GM12873 (cell line): ENCODE results near the gene PIGU.

Source experiments
- TF ChIP-seq, protein P1 (sequence below): IDR thresholded peaks from 2 replicates; pipeline ENCODE4 v1.5.1; 2012; ENCODE audit warnings: low read depth, mild to moderate bottlenecking, moderate library complexity, low read length, control low read depth; ENCODE audit not compliant: insufficient read depth; ENCODE audit errors: missing control alignments

Gene PIGU

DNA sequence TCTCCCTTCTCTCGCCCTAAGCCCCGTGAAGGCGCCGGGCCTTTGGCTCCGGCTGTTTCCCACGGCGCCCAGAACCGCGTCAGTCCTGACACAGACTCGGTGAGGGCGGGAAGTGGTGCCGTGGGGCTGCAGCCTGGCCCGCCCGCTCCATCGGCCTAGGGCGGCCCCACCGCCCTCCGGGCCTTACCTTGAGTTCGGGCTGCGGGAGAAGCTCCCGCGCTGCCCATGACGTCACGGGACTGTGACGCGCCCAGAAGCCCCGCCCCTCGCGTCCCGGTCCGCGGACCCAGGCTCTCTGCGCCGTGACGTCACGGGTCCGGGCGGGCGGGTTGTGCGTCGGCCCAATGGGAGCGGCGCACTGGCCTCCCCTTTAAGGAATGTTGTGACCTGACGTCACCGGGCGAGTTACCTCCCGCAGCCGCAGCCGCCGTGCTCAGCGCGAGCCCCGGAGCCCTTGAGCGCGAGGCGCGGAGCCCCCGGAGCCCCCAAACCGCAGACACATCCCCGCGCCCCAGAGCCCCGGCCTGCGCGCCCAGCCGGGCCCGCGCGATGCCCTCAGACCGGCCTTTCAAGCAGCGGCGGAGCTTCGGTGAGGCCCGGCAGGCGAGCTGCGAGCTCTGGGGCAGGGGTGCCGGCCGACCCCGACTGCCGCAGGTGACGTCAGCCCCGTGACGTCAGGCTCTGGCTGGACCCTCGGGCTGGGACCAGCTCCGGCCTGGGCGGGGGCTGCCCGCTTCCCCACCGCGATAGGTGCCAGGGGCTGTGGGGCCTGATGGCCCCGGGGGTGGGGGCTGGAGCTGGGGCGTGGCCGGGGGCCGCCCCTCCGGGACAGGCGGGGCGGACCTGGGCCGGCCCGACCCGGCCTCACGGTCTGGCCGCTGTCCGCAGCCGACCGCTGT, 118.3 kb downstream of the PIGU start, which contains the start of gene MAP1LC3A:
Gene MAP1LC3A, plus strand, starts transcription at position 399 of the 899 bp plus-strand sequence. Its CDS starts 151 bp downstream, at position 550.
- TF ChIP-seq, protein P1, sequence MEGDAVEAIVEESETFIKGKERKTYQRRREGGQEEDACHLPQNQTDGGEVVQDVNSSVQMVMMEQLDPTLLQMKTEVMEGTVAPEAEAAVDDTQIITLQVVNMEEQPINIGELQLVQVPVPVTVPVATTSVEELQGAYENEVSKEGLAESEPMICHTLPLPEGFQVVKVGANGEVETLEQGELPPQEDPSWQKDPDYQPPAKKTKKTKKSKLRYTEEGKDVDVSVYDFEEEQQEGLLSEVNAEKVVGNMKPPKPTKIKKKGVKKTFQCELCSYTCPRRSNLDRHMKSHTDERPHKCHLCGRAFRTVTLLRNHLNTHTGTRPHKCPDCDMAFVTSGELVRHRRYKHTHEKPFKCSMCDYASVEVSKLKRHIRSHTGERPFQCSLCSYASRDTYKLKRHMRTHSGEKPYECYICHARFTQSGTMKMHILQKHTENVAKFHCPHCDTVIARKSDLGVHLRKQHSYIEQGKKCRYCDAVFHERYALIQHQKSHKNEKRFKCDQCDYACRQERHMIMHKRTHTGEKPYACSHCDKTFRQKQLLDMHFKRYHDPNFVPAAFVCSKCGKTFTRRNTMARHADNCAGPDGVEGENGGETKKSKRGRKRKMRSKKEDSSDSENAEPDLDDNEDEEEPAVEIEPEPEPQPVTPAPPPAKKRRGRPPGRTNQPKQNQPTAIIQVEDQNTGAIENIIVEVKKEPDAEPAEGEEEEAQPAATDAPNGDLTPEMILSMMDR, result no peak

DNA sequence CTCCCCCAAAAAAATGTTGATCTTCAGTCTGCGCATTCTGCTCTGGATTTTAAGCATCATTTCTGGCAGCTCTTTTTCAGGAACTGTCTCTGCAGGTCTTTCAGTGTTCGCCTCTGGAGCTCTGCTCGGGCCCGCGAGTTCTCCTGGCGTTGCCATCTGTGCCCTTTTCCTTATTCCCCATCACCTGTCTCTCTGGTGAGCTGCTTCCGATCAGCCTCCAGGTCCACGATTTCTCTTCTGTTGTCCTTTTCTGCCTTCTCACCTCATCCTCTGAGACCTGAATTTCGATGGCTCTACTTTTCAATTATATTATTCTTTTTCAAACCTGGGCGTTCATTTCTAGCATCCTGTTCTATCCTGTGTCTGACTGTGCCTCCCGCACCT, 119.0 kb downstream of the PIGU start:
- TF ChIP-seq, protein P1, result no peak

DNA sequence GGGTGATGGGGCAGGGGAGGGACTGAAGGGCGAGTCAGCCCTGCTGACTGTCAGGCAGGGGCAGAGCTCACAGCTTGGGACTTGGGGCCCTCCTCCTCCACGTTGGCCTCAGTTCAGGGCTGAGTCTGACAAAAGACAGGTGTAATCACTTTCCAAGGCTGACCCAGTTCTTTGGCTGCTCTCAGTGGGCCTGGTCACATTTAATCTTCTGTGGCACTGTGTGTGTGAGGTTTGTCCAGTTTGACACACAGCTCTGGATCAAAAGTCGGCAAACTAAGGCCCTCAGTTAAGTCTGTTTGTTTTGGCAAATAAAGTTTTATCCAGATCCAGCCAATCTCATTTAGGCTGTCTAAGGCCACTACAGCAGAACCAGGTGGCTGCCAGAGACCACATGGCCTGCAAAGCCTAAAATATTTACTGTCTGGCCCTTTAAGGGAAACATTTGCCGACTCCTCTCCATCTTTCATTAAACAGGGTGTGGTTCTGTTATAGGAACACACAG, 123.5 kb downstream of the PIGU start:
- TF ChIP-seq, protein P1, result no peak

DNA sequence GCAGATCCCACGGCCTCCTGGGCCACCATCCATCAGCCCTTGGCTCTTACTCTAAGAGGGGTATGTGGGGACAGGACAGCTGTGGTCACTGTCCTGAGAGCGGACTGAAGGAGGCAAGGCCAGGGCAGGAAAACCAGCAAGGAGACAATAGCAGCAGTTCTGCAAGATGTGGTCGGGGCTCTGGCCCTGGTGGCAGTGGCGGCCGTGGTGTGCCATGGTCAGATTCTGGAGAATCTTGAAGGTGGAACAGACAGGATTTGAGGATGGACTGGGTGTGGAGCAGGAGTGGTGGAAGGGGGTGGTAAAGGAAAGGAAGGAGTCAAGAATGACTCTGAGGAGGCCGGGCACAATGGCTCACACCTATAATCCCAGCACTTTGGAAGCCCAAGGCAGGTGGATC, 124.3 kb downstream of the PIGU start:
- TF ChIP-seq, protein P1, result no peak

DNA sequence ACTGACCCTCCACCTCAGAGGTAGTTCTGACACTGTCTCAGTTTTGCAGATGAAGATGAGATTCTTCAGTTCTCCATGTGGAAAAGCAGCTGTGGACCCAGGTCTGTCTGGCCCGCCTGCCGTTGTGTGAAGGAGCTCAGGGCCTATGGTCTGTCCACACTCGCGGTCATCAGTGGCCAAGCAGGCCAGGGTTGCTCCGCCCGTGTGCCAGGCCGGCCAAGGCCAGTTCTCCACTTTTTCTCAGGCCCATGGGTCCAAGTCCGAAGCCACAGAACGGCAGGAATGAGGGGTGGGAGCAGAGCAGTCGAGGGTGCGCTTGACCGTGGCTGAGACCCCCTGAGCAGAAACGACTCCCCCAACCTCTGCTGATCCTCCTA, 127.0 kb downstream of the PIGU start:
- TF ChIP-seq, protein P1, result no peak

DNA sequence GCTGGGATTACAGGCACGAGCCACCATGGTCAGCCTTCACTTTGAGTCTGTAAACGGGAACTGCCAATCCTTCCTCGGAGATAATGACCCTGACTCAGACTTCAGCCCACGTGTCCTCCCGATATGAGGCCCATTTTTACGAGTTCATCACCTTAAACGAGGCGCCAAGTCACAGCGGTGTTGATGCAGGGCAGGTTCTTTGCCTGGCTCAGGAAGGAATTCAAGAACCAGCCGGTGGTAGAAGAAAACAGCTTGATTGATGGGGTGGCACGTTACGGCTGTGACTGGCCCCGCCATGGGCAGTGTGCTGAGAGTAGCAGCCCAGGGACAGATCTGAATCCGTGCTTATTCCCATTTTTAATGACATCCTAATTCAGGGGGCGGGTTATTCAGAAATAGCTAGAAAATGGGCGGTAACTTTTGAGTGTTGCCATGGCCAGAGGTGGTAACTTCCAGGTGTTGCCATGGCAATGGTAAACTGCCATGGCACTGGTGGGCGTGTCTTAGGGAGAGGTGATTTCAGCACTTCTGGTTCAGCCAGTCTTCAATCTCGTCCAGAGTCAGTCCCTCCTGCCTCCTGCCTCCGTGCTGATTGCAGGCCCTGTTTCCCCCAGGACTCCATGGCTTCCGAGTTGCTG, 127.5 kb downstream of the PIGU start:
- TF ChIP-seq, protein P1, result no peak
